NCI-H1930 (cell line): ENCODE measurements around the gene RAD52.

Experiments used
- DNase-seq, 2 experiments: peaks; one replicate each; lab custom pipeline; 2025; lab: John Stamatoyannopoulos, UW

The RAD52 gene

DNA sequence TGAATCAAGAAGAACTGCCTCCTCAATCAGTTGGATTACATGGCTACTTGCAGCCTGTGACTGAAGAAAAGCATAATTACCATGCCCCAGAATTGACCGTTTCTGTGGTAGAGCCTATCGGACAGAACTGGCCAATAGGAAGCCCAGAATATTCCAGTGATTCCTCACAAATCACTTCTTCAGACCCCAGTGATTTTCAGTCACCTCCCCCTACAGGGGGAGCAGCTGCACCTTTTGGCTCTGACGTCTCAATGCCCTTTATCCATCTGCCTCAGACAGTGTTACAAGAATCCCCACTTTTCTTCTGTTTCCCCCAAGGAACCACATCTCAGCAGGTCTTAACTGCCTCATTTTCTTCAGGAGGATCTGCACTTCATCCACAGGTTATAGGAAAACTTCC, 80.8 kb downstream of the RAD52 start:
- DNase-seq = no peak

DNA sequence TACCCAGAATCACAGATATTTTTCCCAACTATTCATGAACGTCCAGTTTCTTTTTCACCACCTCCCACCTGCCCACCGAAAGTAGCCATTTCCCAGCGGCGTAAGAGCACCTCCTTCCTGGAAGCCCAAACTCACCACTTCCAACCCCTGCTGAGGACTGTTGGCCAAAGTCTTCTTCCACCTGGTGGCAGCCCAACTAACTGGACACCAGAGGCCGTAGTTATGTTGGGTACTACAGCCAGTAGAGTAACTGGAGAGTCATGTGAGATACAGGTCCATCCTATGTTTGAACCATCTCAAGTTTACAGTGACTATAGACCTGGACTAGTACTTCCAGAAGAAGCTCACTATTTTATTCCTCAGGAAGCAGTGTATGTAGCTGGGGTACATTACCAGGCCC, 81.6 kb downstream of the RAD52 start:
- no peak for DNase-seq

DNA sequence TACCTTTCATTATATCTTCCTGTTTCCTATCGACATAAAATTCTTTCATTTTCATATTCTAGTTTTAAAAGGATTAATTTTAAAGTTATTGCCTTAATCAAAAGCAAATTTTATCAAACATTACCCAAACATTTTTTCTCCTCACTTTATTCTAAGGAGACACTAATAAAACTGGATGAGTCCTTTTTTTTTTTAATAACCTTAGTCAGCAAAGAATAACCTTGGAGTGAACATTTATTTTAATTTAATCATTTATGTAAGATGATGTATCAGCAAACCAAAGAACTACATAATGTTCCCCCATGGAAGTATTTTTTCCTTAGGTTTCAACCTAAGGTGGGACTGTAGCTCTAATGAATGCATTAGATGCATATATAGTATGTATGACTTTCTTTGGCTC, 83.9 kb downstream of the RAD52 start:
- no peak for DNase-seq

DNA sequence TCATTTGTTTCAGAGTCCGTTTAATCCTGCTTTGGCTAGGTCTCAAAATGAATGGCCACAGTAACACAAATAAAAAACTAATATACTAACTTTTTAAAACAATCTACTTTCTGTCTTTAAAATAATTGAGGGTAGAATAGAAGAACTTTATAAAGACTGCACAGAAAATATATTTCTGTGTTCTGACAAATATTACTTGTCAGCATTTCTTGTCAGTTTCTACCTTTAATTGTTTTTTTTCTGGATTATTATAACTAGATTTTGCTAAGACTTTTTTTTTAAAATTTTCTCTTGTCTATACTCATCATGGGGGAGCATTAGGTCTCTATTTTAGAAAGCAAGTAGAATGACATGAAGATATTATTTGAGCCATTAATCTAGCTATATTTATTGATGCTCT, 86.2 kb downstream of the RAD52 start:
- DNase-seq = no peak

DNA sequence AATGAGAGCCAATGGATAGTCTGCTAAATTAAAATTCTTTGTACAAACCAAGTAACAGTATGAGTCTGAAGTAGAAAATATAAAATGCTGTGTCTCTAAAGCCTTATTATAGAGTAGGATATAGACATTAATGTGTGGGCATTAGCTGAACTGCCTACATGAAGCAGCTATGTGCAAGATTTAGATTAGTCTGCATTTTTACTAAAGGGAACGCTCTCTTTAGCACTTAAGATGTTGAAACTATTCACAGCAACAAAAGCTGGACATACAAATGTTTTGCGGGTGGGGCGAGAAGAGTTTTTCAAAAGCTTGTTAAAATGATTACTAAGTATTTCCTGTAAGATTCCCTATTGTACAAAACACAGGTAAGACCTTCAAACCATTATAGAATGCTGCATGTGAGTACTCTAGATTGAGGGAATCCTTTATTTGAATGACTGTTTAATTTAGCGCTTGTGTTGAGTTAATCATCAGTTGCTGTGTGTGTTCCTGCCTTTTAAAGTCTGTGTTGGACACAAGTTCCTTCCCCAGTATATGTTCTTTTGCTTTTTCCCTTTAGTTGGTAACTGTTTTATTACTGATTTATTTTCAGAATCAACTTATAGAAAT, 87.1 kb downstream of the RAD52 start:
- DNase-seq = no peak
